ENCODE data around the gene LTBP3. TPM values are rescaled to one million over a fixed set of nuclear protein-coding genes. Genes with fewer than 3 reads are reported as not detected.

Gene LTBP3
- total RNA-seq, 1 donor = 47.3 TPM

DNA sequence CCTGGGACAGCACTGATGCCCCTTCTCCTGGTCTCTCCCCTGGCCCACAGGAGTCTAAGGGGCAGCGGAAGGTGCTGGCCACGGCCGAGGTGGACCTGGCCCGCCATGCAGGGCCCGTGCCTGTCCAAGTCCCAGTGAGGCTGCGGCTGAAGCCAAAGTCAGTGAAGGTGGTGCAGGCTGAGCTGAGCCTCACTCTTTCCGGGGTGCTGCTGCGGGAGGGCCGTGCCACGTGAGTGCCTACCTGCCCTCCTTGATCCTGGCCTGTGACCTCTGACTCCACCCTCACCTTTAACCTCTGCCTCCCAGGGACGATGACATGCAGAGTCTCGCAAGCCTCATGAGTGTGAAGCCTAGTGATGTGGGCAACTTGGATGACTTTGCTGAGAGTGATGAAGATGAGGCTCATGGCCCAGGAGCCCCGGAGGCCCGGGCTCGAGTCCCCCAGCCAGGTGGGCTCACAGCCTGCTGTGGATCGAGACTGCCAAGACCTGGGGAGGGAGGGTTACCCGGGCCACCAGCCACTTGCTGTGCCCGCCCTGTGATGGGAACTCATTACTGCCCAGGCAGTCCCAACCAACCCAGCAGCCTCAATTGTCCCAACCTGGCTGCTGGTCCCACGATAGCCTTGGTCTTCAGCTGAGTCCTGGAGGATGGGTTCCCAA, 22.0 kb upstream of the LTBP3 start:
- TF ChIP-seq, protein P1, sequence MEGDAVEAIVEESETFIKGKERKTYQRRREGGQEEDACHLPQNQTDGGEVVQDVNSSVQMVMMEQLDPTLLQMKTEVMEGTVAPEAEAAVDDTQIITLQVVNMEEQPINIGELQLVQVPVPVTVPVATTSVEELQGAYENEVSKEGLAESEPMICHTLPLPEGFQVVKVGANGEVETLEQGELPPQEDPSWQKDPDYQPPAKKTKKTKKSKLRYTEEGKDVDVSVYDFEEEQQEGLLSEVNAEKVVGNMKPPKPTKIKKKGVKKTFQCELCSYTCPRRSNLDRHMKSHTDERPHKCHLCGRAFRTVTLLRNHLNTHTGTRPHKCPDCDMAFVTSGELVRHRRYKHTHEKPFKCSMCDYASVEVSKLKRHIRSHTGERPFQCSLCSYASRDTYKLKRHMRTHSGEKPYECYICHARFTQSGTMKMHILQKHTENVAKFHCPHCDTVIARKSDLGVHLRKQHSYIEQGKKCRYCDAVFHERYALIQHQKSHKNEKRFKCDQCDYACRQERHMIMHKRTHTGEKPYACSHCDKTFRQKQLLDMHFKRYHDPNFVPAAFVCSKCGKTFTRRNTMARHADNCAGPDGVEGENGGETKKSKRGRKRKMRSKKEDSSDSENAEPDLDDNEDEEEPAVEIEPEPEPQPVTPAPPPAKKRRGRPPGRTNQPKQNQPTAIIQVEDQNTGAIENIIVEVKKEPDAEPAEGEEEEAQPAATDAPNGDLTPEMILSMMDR (IDR thresholded peaks at IDR 0.05; ENCODE audit: insufficient read depth, low read length) = no peak
- no peak overlapping the region for H3K4me3 ChIP-seq (ENCODE audit: low read depth, low read length)
- no peak for DNase-seq (ENCODE audit: low read depth)

DNA sequence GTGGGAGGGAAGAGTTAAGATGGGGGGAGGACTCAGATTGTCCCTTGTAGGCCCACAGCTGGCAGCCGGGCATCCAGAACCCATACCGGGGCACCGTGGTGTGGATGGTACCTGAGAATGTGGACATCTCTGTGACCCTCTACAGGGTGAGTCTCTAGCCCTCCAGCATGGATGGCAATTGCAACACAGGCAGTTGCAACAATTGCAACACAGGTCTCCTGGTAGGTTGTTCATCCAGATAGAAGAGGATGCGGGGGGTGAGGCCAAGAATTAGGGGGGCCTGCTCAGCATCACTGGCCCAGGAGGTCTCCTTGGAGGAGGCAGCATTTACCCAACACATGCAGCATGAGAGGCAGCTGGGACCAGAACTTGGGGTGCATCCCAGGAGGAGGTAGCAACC, 21.1 kb upstream of the LTBP3 start:
- DNase-seq (ENCODE audit: low read depth) = no peak
- TF ChIP-seq, protein P1 (IDR thresholded peaks at IDR 0.05; ENCODE audit: insufficient read depth, low read length) = no peak
- no peak overlapping the region for H3K4me3 ChIP-seq (ENCODE audit: low read depth, low read length)

DNA sequence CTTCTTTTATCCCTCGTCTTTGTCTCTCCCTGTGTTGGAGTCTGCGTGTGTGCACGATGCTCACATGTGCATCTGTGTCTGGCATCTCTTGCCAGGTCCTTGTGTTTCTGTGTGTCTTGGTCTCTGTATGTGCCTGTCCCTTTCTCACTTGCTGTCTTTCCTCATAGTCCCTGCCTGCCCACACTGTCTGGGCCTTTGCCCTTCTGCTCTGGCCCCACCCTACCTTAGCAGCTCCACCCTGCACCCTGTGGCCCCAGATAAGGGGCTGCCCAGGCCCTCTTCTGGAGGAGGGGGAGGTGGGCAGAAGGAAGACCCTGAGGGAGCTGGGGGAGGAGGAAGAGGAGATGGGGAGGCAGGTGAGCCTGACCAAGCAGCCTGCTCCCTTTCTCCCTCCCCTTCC, 20.5 kb upstream of the LTBP3 start:
- no peak for DNase-seq (ENCODE audit: low read depth)
- no peak overlapping the region for H3K4me3 ChIP-seq (ENCODE audit: low read depth, low read length)
- TF ChIP-seq, protein P1 (IDR thresholded peaks at IDR 0.05; ENCODE audit: insufficient read depth, low read length) = no peak

GRCh38 chr11:65578134-65578533, 20.0 kb upstream of the LTBP3 start:
- TF ChIP-seq, protein P1 (IDR thresholded peaks at IDR 0.05; ENCODE audit: insufficient read depth, low read length) = no peak
- DNase-seq (ENCODE audit: low read depth) = no peak
- H3K4me3 ChIP-seq (ENCODE audit: low read depth, low read length) = peak overlapping the region; percentile 81

DNA sequence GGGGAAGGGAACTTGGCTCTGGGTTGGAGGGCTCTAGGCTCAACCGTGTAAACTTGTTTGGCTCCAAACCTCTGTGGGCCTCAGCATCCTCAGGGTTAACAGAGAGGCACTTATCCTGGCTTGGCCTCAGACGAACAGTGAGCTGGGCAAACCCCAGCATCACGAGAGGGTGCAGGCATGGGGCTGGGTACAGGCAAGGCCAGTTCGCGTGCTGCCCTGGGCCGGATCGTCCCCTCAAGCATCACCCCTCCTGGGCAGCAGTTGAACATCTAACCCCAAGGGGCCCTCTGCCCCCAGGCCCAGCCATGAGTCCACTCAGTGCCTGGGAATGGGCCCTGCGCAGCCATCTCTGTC, 19.6 kb upstream of the LTBP3 start:
- TF ChIP-seq, protein P1 (IDR thresholded peaks at IDR 0.05; ENCODE audit: insufficient read depth, low read length) = no peak
- peak overlapping the region; percentile 81 for H3K4me3 ChIP-seq (ENCODE audit: low read depth, low read length)
- DNase-seq (ENCODE audit: low read depth) = no peak

GRCh38 chr11:65576867-65577755, 19.0 kb upstream of the LTBP3 start:
- TF ChIP-seq, protein P1 (IDR thresholded peaks at IDR 0.05; ENCODE audit: insufficient read depth, low read length) = no peak
- peak overlapping the region; percentile 81 for H3K4me3 ChIP-seq (ENCODE audit: low read depth, low read length)
- DNase-seq (ENCODE audit: low read depth) = peak; percentile 59
